Ovary (tissue), 3 donors: ENCODE measurements around the gene NHLH1.

ENCODE experiments used
- CTCF ChIP-seq, 3 donors: fragments of 450-650 bp in 2 of 3; fragments of 200-600 bp in 1 of 3; IDR thresholded peaks; one replicate each; pipeline versions ENCODE4 v1.5.1 to v1.8.0; 2016 to 2022; ENCODE audit warnings: antibody characterized with exemption in 3 of 3, mild to moderate bottlenecking in 1 of 3
- POLR2A ChIP-seq: fragments of 450-650 bp; IDR thresholded peaks from one replicate; pipeline ENCODE4 v1.6.1; 2017; ENCODE audit warnings: antibody characterized with exemption, mild to moderate bottlenecking, moderate library complexity
- donor health status: DM: no; HTN: no; CAD: no.

- TF ChIP-seq POLR2A (no peak), CTCF (IDR thresholded peaks at IDR 0.05) (no peak)
These were observed 38.7 kb upstream of the NHLH1 start for GRCh38 chr1:160328184-160328583.
